ENCODE data around the gene ISG20. TPM values are rescaled to one million over a fixed set of nuclear protein-coding genes. Genes with fewer than 3 reads are reported as not detected.

The ISG20 gene
- total RNA-seq, 1 experiment from 2014 or later: 14.9 TPM

DNA sequence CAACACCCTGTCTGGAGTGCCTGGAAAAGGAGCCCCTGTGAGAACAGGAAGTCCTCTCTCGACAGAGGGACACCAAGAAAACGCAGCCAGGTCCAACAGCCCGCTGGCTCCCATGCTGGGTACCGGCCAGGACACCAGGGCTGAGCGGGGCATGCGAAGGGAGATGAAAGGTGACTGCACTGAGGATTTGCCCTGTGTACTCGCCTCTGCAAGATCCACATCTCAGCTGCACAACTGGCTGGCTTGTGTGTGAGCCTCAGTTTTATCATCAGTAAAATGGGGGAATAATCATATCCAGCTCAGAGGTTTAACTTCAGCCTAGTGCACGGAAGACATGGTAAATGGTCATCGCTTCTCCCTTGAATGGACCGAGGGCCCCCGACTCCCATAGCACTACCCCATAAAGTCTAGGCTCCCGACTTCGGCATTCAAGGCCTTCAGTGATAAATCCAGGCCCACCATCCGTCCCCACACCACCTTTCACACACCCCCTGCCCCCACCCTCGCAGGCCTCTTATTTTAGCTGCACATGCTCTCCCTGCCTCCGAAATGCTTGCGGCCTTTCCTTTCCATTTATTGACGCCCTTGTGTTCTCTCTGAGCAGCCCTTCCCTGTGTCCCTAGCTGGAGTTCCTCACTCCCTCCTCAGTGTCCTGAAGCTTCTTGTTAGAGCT lies 15.8 kb downstream of the ISG20 start:
- POLR2A ChIA-PET: no interaction called here
- no peaks in the 10 kb centered on the region for H3K36me3 ChIP-seq (ENCODE audit: control insufficient read depth, insufficient read depth, low read length)
- BruUV-seq (replicated peaks): no TSS peak
- no peak overlapping the region for H3K4me3 ChIP-seq (ENCODE audit: low read depth in 2 of 2, low read length in 2 of 2)
- CTCF ChIA-PET: interaction anchor here (1.0 kb wide), 1 partner anchor 45 kb away, joined by 3 read pairs; no protein-coding TSS in a partner anchor
- TF ChIP-seq TCF7L2 (IDR thresholded peaks at IDR 0.05; ENCODE audit: low read depth, low read length) (no peak), SIN3A (IDR thresholded peaks at IDR 0.05; ENCODE audit: borderline replicate concordance, insufficient read depth, low read depth, low read length) (no peak), POLR2AphosphoS5 (IDR thresholded peaks at IDR 0.05; ENCODE audit: low read depth, low read length) (no peak)
- TF ChIP-seq, protein P1, sequence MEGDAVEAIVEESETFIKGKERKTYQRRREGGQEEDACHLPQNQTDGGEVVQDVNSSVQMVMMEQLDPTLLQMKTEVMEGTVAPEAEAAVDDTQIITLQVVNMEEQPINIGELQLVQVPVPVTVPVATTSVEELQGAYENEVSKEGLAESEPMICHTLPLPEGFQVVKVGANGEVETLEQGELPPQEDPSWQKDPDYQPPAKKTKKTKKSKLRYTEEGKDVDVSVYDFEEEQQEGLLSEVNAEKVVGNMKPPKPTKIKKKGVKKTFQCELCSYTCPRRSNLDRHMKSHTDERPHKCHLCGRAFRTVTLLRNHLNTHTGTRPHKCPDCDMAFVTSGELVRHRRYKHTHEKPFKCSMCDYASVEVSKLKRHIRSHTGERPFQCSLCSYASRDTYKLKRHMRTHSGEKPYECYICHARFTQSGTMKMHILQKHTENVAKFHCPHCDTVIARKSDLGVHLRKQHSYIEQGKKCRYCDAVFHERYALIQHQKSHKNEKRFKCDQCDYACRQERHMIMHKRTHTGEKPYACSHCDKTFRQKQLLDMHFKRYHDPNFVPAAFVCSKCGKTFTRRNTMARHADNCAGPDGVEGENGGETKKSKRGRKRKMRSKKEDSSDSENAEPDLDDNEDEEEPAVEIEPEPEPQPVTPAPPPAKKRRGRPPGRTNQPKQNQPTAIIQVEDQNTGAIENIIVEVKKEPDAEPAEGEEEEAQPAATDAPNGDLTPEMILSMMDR (IDR thresholded peaks at IDR 0.05): no peak
- TF ChIP-seq, protein P2, sequence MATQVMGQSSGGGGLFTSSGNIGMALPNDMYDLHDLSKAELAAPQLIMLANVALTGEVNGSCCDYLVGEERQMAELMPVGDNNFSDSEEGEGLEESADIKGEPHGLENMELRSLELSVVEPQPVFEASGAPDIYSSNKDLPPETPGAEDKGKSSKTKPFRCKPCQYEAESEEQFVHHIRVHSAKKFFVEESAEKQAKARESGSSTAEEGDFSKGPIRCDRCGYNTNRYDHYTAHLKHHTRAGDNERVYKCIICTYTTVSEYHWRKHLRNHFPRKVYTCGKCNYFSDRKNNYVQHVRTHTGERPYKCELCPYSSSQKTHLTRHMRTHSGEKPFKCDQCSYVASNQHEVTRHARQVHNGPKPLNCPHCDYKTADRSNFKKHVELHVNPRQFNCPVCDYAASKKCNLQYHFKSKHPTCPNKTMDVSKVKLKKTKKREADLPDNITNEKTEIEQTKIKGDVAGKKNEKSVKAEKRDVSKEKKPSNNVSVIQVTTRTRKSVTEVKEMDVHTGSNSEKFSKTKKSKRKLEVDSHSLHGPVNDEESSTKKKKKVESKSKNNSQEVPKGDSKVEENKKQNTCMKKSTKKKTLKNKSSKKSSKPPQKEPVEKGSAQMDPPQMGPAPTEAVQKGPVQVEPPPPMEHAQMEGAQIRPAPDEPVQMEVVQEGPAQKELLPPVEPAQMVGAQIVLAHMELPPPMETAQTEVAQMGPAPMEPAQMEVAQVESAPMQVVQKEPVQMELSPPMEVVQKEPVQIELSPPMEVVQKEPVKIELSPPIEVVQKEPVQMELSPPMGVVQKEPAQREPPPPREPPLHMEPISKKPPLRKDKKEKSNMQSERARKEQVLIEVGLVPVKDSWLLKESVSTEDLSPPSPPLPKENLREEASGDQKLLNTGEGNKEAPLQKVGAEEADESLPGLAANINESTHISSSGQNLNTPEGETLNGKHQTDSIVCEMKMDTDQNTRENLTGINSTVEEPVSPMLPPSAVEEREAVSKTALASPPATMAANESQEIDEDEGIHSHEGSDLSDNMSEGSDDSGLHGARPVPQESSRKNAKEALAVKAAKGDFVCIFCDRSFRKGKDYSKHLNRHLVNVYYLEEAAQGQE (IDR thresholded peaks at IDR 0.05; ENCODE audit: insufficient read depth in 1 of 2, low read depth in 2 of 2, low read length in 1 of 2): no peak
- no peak for DNase-seq (ENCODE audit: low read depth, low spot score)
- no peak overlapping the region for H3K27ac ChIP-seq (ENCODE audit: low read length)
- ATAC-seq: no peak
- H3K4me1 ChIP-seq (ENCODE audit: control insufficient read depth, insufficient read depth, low read length): no peaks in the 10 kb centered on the region
- intact Hi-C loops (cut with micrococcal nuclease; ENCODE audit: unreplicated experiment) (loop anchor here (5.0 kb wide), 1 partner anchor 48 kb away; no protein-coding TSS in a partner anchor), in situ Hi-C loops (cut with HindIII; ENCODE audit: low pct_unique_long_range_greater_than_20kb, low sequenced_read_pairs) (no loop called here)
- H3K27me3 ChIP-seq (ENCODE audit: control insufficient read depth, insufficient read depth, low read length): no peaks in the 10 kb centered on the region
- H3K9me3 ChIP-seq (ENCODE audit: control insufficient read depth, insufficient read depth, low read depth, low read length): no peaks in the 10 kb centered on the region

DNA sequence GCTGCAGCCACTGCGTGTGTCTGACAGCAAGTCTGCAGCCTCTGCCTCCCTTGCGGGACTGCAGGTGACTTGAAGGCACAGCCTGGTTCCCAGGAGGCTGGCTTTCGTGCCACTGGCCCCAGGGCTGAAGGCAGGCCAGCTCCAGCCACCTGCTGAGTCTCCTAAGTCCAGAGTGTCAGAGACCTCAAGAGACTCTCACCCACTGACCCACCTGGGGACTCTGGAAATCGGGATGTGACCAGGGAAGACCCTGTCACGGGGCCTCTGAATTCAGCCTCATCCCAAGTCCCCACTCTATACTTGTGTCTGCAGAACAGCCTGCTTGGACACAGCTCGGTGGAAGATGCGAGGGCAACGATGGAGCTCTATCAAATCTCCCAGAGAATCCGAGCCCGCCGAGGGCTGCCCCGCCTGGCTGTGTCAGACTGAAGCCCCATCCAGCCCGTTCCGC lies 16.3 kb downstream of the ISG20 start:
- H3K27ac ChIP-seq (ENCODE audit: low read length): no peak overlapping the region
- no peaks in the 10 kb centered on the region for H3K4me1 ChIP-seq (ENCODE audit: control insufficient read depth, insufficient read depth, low read length)
- DNase-seq (ENCODE audit: low read depth, low spot score) (no peak), ATAC-seq (no peak)
- no peaks in the 10 kb centered on the region for H3K36me3 ChIP-seq (ENCODE audit: control insufficient read depth, insufficient read depth, low read length)
- POLR2A ChIA-PET: interaction anchor here (0.5 to 0.6 kb wide), 2 partner anchors 11 to 88 kb away, joined by 10 to 12 read pairs; no protein-coding TSS in a partner anchor
- in situ Hi-C loops (cut with HindIII; ENCODE audit: low pct_unique_long_range_greater_than_20kb, low sequenced_read_pairs) (no loop called here), intact Hi-C loops (cut with micrococcal nuclease; ENCODE audit: unreplicated experiment) (loop anchor here (5.0 kb wide), 1 partner anchor 47 kb away; no protein-coding TSS in a partner anchor)
- no peak overlapping the region for H3K4me3 ChIP-seq (ENCODE audit: low read depth in 2 of 2, low read length in 2 of 2)
- no peak for TF ChIP-seq SIN3A (IDR thresholded peaks at IDR 0.05; ENCODE audit: borderline replicate concordance, insufficient read depth, low read depth, low read length)
- CTCF ChIA-PET: interaction anchor here (1.0 kb wide), 1 partner anchor 44 kb away, joined by 3 read pairs; no protein-coding TSS in a partner anchor
- no peaks in the 10 kb centered on the region for H3K9me3 ChIP-seq (ENCODE audit: control insufficient read depth, insufficient read depth, low read depth, low read length)
- BruUV-seq (replicated peaks): no TSS peak
- H3K27me3 ChIP-seq (ENCODE audit: control insufficient read depth, insufficient read depth, low read length): no peaks in the 10 kb centered on the region
